Sigmoid colon (tissue), 4 donors: ENCODE results near the gene ODAD3.
"Not testable (repeated sequence)": the region's sequence is repeated elsewhere in the genome, so short reads cannot be mapped to it uniquely, and the experiment has no call there.

Source experiments
- CTCF ChIP-seq, 4 experiments: fragments of 450-650 bp in 3 of 4; fragments of 200-600 bp in 1 of 4; IDR thresholded peaks; one replicate each; pipeline ENCODE4 v1.5.1; 2016 to 2019; ENCODE audit warnings: antibody characterized with exemption in 4 of 4, mild to moderate bottlenecking in 3 of 4, moderate library complexity in 2 of 4
- EP300 ChIP-seq, 4 donors: sonication (generic); formaldehyde crosslinking; IDR thresholded peaks; one replicate each; pipeline ENCODE4 v1.6.1; 2017; ENCODE audit warnings: antibody characterized with exemption in 4 of 4
- POLR2A ChIP-seq, 2 donors: fragments of 450-650 bp; IDR thresholded peaks; one replicate each; pipeline ENCODE4 v1.6.1; 2016; ENCODE audit warnings: antibody characterized with exemption in 2 of 2, mild to moderate bottlenecking in 2 of 2, moderate library complexity in 2 of 2

- not testable (repeated sequence) for TF ChIP-seq CTCF, POLR2A, EP300 (IDR thresholded peaks at IDR 0.05)
These were observed 28.2 kb downstream of the ODAD3 start for GRCh38 chr19:11406703-11407236.
